Chondrocyte (in vitro differentiated cells): ENCODE measurements around the gene CCDC171. TPM values are rescaled to one million over a fixed set of nuclear protein-coding genes. Genes with fewer than 3 reads are reported as not detected.
"Not testable (repeated sequence)": the region's sequence is repeated elsewhere in the genome, so short reads cannot be mapped to it uniquely, and the experiment has no call there.

Experiments
- DNase-seq: peaks from one replicate; pipeline ENCODE4 v3.0.0; 2021; ENCODE audit warnings: mixed read lengths, low spot score
- H3K27ac Mint-ChIP-seq: one replicate; pipeline ENCODE4 v1.8.0; 2021; ENCODE audit warnings: mild to moderate bottlenecking, moderate library complexity, mixed read lengths; ENCODE audit not compliant: unreplicated experiment
- H3K27me3 Mint-ChIP-seq: 2 replicates; pipeline ENCODE4 v1.8.0; 2021; ENCODE audit warnings: low read depth, mixed read lengths
- H3K36me3 Mint-ChIP-seq: 2 replicates; pipeline ENCODE4 v1.8.0; 2021; ENCODE audit warnings: low read depth, mixed read lengths
- H3K4me1 Mint-ChIP-seq: 2 replicates; pipeline ENCODE4 v1.8.0; 2021; ENCODE audit warnings: low read depth, mild to moderate bottlenecking, mixed read lengths
- H3K4me3 Mint-ChIP-seq: one replicate; pipeline ENCODE4 v1.8.0; 2021; ENCODE audit warnings: mild to moderate bottlenecking, moderate library complexity, mixed read lengths; ENCODE audit not compliant: unreplicated experiment
- H3K9me3 Mint-ChIP-seq: 2 replicates; pipeline ENCODE4 v1.8.0; 2021; ENCODE audit warnings: low read depth, mixed read lengths
- CTCF ChIP-seq: fragments of 200-600 bp; sonication (generic); IDR thresholded peaks from 2 replicates; pipeline ENCODE4 v1.5.0; 2021; ENCODE audit warnings: antibody characterized with exemption, mild to moderate bottlenecking, moderate library complexity
- total RNA-seq: library from RNA; stranded (reverse); gene quantifications from 3 replicates; pipeline ENCODE4 v1.2.1, GENCODE V29; 2021

The CCDC171 gene
- total RNA-seq, 1 donor from 2014 or later, result 3.2 TPM

- H3K36me3 Mint-ChIP-seq, result peaks cover 11% of the 10 kb centered on the region
- no peaks in the 10 kb centered on the region for H3K4me1 Mint-ChIP-seq
- H3K27me3 Mint-ChIP-seq, result no peaks in the 10 kb centered on the region
- H3K4me3 Mint-ChIP-seq, result no peak overlapping the region
- peaks cover 6% of the 10 kb centered on the region for H3K9me3 Mint-ChIP-seq
- no peak overlapping the region for H3K27ac Mint-ChIP-seq
- no peak for DNase-seq
- TF ChIP-seq CTCF, result no peak
These were observed 31.5 kb downstream of the CCDC171 start for GRCh38 chr9:15584379-15584778.

GRCh38 chr9:15592317-15592716, 39.5 kb downstream of the CCDC171 start:
- Mint-ChIP-seq H3K4me1 (no peaks in the 10 kb centered on the region), H3K9me3 (peaks cover 2% of the 10 kb centered on the region), H3K27ac (no peak overlapping the region), H3K4me3 (no peak overlapping the region), H3K36me3 (peaks cover 3% of the 10 kb centered on the region), H3K27me3 (no peaks in the 10 kb centered on the region)
- no peak for DNase-seq
- no peak for TF ChIP-seq CTCF

GRCh38 chr9:15592940-15593339, 40.1 kb downstream of the CCDC171 start:
- not testable (repeated sequence) for H3K4me1 Mint-ChIP-seq, H3K36me3 Mint-ChIP-seq, DNase-seq, H3K27ac Mint-ChIP-seq, H3K27me3 Mint-ChIP-seq, H3K9me3 Mint-ChIP-seq, H3K4me3 Mint-ChIP-seq

- Mint-ChIP-seq H3K9me3 (peaks cover 26% of the 10 kb centered on the region), H3K36me3 (peaks cover 20% of the 10 kb centered on the region)
- H3K4me1 Mint-ChIP-seq, H3K4me3 Mint-ChIP-seq, H3K27me3 Mint-ChIP-seq, DNase-seq, H3K27ac Mint-ChIP-seq: not testable (repeated sequence)
These were observed 48.0 kb downstream of the CCDC171 start for GRCh38 chr9:15600666-15601330.

- TF ChIP-seq CTCF, result peak; percentile 89
- Mint-ChIP-seq H3K9me3 (no peaks in the 10 kb centered on the region), H3K4me3 (no peak overlapping the region), H3K4me1 (no peaks in the 10 kb centered on the region), H3K36me3 (no peaks in the 10 kb centered on the region), H3K27me3 (no peaks in the 10 kb centered on the region), H3K27ac (no peak overlapping the region)
- DNase-seq, result no peak
These were observed 54.0 kb downstream of the CCDC171 start for GRCh38 chr9:15606643-15607472.

GRCh38 chr9:15612962-15613361, 60.1 kb downstream of the CCDC171 start:
- no peak for TF ChIP-seq CTCF
- H3K27me3 Mint-ChIP-seq, result no peaks in the 10 kb centered on the region
- no peaks in the 10 kb centered on the region for H3K36me3 Mint-ChIP-seq
- DNase-seq, result no peak
- H3K27ac Mint-ChIP-seq, result no peak overlapping the region
- no peaks in the 10 kb centered on the region for H3K4me1 Mint-ChIP-seq
- peaks cover 2% of the 10 kb centered on the region for H3K9me3 Mint-ChIP-seq
- H3K4me3 Mint-ChIP-seq, result no peak overlapping the region
